Skeletal muscle cell (primary cell): ENCODE data around the gene ODF2L.

ENCODE experiments used
- DNase-seq: peaks from one replicate; pipeline ENCODE4 v3.0.0-alpha.2; 2010; ENCODE audit warnings: low read depth
- H3K4me3 ChIP-seq: 2 replicates; pipeline ENCODE4 v1.5.1; 2011; ENCODE audit warnings: low read depth, mild to moderate bottlenecking, control low read depth, low read length, moderate library complexity

ODF2L gene, protein sequence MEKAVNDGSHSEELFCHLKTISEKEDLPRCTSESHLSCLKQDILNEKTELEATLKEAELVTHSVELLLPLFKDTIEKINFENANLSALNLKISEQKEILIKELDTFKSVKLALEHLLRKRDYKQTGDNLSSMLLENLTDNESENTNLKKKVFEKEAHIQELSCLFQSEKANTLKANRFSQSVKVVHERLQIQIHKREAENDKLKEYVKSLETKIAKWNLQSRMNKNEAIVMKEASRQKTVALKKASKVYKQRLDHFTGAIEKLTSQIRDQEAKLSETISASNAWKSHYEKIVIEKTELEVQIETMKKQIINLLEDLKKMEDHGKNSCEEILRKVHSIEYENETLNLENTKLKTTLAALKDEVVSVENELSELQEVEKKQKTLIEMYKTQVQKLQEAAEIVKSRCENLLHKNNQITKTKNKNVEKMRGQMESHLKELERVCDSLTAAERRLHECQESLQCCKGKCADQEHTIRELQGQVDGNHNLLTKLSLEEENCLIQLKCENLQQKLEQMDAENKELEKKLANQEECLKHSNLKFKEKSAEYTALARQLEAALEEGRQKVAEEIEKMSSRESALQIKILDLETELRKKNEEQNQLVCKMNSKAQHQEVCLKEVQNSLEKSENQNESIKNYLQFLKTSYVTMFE

GRCh38 chr1:86395751-86396497 is at the start of gene ODF2L:
TSS of gene ODF2L (minus strand) at chr1:86396323. CDS start at chr1:86387027, 9,296 bp downstream.
- H3K4me3 ChIP-seq: peak within 1 kb of the TSS; percentile 92

GRCh38 chr1:86445919-86446318 is 49.8 kb upstream of the ODF2L start:
- no peak for DNase-seq
- H3K4me3 ChIP-seq: no peak overlapping the region

More at GRCh38 chr1:86395751-86396497, at the start of gene ODF2L:
- peak; percentile 56 for DNase-seq

DNA sequence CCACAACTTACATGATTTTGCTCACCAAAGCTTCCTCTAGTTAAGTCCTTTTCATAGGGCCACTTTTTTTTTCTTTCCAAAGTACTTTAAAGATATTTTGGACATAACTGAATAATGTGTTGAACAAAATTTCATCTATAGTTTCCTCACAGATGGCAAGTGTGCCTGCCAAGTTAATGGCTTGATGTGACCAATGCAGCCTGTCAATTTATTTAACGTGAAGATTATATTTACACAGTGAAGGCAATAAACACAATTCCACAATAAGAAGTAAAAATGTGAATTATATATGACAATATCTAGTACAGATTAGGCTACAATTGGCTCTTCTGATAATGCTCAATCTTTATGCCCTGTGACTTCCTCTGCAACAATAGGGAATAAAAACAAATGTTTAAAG is 45.9 kb upstream of the ODF2L start:
- H3K4me3 ChIP-seq: no peak overlapping the region
- DNase-seq: no peak

- no peak overlapping the region for H3K4me3 ChIP-seq
- DNase-seq: no peak
Measured at GRCh38 chr1:86441581-86441980, 45.5 kb upstream of the ODF2L start.

DNA sequence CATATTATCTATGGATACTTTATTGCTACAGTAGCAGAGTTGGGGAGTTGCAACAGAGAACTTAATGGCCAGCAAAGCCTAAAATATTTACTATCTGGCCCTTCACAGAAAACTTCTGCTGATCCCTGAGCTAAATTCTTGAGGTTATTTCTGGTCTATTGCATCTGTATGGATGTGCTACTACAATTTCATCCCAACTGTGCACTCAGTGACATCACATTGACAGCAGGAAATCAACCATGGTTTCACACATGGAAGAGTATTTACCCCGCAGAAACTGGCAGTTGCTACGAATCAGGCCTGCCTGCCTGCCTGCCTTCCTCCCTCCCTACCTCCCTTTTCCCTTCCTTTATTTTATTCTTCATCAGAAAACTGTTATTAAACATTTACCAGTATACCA is 39.9 kb upstream of the ODF2L start:
- DNase-seq: no peak

GRCh38 chr1:86435327-86435726 is 39.2 kb upstream of the ODF2L start:
- no peak for DNase-seq
- H3K4me3 ChIP-seq: no peak overlapping the region

More for the DNA sequence above, 39.9 kb upstream of the ODF2L start:
- H3K4me3 ChIP-seq: no peak overlapping the region

DNA sequence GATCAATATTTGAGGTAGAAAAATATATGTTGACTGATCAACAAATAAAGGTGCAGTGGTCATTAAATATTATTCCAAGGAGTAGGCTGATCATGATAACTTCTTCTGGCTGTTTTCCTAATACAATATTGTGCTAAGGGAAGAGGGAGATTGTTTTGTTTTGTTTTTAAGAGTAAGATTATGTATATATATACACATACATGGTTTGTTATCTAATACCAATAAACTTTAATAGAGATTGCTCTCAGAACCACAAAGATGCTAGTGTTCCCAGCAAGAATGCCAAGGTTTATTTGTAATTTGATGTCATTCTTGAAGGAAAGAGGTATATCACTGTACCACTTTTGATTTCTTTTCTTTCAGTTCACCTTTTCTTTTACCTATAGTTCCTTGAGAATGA is 37.9 kb upstream of the ODF2L start:
- H3K4me3 ChIP-seq: no peak overlapping the region
- DNase-seq: no peak

DNA sequence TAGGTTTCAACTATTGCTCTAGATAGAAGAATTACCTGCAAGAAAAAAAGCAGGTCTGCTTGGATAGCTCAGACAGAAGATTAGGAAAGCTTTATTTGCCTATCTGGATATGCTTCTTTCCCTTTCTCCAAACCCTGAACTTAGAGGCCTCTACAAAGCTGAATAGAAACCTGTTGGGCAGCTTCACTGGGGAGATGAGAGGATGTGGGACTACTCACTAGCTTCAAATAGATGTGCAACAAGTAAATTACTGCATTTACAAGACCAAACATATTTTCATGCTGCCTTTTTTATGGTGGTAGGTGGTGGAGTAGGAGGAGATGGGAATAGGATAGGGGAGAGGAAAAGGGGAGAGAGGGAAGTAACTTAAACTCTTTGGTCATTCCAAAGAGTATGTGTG is 34.3 kb upstream of the ODF2L start:
- no peak overlapping the region for H3K4me3 ChIP-seq
- DNase-seq: no peak

GRCh38 chr1:86429835-86430234 is 33.7 kb upstream of the ODF2L start:
- peak; percentile 93 for DNase-seq
- no peak overlapping the region for H3K4me3 ChIP-seq

DNA sequence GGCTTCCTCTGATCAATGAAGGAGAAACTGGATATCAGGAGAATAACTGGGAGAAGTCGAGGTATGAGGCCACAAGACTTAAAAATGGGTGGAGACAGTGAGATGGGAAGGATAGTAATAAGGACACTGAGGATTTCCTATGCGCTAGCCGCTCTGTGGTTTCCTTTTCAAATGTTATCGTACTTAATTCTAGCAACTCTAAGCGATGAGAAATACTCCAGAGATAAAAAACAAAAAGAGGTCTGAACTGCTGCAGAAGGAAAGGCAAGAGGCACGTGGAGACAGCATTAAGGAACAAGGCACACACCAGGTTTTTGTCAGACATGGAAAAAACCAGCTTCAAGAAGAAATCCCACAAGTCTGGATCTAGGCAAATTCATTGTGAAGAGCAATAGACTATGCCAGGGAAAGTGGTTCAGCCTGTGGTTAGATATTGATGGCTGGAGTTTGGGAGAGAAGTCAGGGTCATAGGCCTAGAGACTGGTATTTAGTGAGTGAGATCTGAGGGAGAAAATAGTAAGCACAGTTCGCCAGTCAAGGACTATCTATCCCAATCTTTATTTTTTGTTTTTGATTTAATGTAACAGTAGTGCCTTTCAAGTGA is 33.1 kb upstream of the ODF2L start:
- DNase-seq: no peak

GRCh38 chr1:86423873-86424272 is 27.8 kb upstream of the ODF2L start, which contains the start of gene CLCA2:
TSS of gene CLCA2 (plus strand) at chr1:86424171. CDS start at chr1:86424248, 77 bp downstream.
- no peak for DNase-seq
- H3K4me3 ChIP-seq: no peak within 1 kb of the TSS

More for the DNA sequence above, 33.1 kb upstream of the ODF2L start:
- no peak overlapping the region for H3K4me3 ChIP-seq

GRCh38 chr1:86423473-86423872 is 27.4 kb upstream of the ODF2L start:
- no peak overlapping the region for H3K4me3 ChIP-seq
- DNase-seq: no peak

DNA sequence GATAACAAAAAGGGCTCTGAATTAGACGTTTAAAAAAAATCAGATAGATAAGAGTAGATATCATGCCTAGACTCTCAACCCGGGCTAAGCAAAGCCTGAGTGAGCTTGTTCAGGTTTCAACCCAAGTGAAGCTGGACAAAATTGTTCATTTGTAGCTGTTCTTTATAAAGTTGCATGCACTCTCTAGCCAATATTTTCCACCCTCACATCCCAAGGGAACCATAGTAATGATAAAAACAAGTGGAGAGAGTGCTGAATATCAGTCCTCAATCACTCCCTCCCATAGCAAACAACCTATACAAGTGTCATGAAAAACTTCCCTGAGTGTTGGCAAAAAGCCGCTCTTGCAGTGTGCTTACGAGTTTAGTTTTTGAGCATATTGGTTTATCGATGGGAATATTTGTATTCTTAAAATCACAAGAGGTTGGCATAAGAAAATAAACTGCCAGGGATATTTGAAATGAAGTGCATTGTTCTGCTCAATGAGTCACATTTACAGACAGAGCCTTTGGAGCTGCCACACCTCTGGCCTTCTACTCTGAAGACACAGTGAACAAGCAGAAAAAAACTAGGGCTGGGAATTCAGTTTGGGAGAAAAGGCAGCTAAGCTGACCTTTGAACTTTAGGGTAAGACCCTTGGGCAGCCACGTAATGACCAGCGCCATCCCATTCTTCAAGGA is 25.6 kb upstream of the ODF2L start:
- DNase-seq: no peak
- no peak overlapping the region for H3K4me3 ChIP-seq

GRCh38 chr1:86419277-86419903 is 23.3 kb upstream of the ODF2L start:
- no peak overlapping the region for H3K4me3 ChIP-seq

DNA sequence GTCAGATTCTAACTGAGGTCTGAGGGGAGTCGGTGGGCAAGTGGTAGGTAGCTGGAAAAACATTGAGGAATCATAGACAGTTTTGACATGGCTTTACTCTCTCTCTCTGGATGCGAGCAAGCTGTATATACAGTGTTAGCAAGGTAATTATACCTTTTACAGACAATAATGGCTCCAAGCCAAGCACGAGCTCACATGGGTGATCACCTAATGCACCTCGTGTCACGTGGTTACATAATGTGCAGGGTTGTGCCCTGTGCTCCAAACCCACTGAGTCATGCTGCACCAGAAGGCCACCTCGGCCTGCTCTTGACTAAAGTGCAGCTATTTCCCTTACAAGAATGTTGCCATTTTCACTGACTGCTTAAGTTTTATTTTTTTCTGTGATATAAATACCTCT is 20.2 kb upstream of the ODF2L start:
- no peak overlapping the region for H3K4me3 ChIP-seq
- DNase-seq: no peak

More at GRCh38 chr1:86419277-86419903, 23.3 kb upstream of the ODF2L start:
- no peak for DNase-seq

DNA sequence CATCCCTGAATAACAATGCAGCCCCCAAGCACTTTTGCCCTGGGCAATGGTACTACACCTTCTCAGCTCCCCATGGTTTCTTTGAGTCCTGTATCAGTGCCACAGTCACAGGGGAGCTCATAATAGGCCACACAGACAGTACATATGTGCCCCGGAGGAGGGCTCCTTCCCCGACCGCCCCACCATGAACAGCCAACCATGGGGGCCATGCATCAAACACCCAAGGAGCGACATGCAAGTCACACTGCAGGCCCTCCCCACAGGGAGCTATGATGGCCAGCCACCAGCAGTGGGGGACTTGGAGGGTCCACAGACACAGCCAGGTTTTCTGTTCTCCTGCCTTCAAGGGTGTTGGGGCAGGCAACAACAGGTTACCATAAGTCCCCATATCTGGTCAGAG is 14.8 kb upstream of the ODF2L start:
- H3K4me3 ChIP-seq: no peak overlapping the region
- DNase-seq: no peak

DNA sequence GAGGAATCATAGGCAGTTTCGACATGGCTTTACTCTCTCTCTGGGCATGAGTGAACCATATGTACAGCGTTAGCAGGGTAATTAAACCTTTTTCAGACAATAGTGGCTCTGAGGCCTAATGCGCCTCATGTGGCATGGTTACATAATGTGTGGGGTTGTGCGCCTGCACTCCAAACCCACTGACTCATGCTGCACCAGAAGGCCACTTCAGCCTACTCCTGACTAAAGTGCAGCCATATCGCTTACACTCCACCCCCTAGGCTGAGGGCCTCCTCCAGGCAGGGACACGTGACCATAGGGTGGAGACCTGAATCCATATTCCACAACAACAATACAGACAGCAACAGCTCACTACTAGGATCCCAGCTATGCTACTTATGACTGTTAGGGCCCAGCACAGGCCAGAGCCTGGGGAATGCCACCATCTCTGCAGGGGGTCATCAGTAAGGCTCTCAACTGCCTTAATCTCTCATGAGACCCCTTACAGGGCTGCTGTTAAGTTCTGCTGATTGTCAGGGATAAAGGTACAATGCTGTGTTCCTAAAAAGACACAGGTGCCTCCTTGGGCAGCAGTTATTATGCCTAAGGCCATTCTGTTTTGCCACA is 13.4 kb upstream of the ODF2L start:
- DNase-seq: no peak
- H3K4me3 ChIP-seq: no peak overlapping the region

GRCh38 chr1:86396498-86396890 is 371 bp upstream of the ODF2L start:
- peak overlapping the region; percentile 92 for H3K4me3 ChIP-seq
- no peak for DNase-seq
